GM19193 (cell line): ENCODE results near the gene CACHD1.

Experiments used
- POLR2A ChIP-seq: IDR thresholded peaks from 4 replicates; pipeline ENCODE4 v1.6.1; 2011; ENCODE audit not compliant: insufficient read depth, insufficient read length; ENCODE audit errors: extremely low read depth

The CACHD1 gene

GRCh38 chr1:64543831-64544230, 73.9 kb downstream of the CACHD1 start:
- TF ChIP-seq POLR2A: no peak

GRCh38 chr1:64545118-64545843, 75.4 kb downstream of the CACHD1 start:
- TF ChIP-seq POLR2A: no peak

GRCh38 chr1:64546013-64546412, 76.1 kb downstream of the CACHD1 start:
- TF ChIP-seq POLR2A: no peak

- no peak for TF ChIP-seq POLR2A
Measured at GRCh38 chr1:64549464-64550239, 79.7 kb downstream of the CACHD1 start.

GRCh38 chr1:64550510-64550909, 80.6 kb downstream of the CACHD1 start:
- no peak for TF ChIP-seq POLR2A

- TF ChIP-seq POLR2A: no peak
Measured at GRCh38 chr1:64550946-64551605, 81.1 kb downstream of the CACHD1 start.

GRCh38 chr1:64553285-64553684, 83.4 kb downstream of the CACHD1 start:
- TF ChIP-seq POLR2A: no peak

- TF ChIP-seq POLR2A: no peak
Measured at GRCh38 chr1:64555947-64556346, 86.0 kb downstream of the CACHD1 start.

- TF ChIP-seq POLR2A: no peak
Measured at GRCh38 chr1:64561993-64562392, 92.1 kb downstream of the CACHD1 start.

GRCh38 chr1:64563958-64564565, 94.1 kb downstream of the CACHD1 start:
- no peak for TF ChIP-seq POLR2A

GRCh38 chr1:64564891-64565290, 95.0 kb downstream of the CACHD1 start:
- TF ChIP-seq POLR2A: no peak

GRCh38 chr1:64567426-64568170, 97.7 kb downstream of the CACHD1 start:
- TF ChIP-seq POLR2A: no peak

- no peak for TF ChIP-seq POLR2A
Measured at GRCh38 chr1:64568171-64568450, 98.2 kb downstream of the CACHD1 start.

GRCh38 chr1:64569411-64569810, 99.5 kb downstream of the CACHD1 start:
- TF ChIP-seq POLR2A: no peak
